Gastrocnemius medialis (tissue), 4 donors: ENCODE results near the gene CANX. TPM values are rescaled to one million over a fixed set of nuclear protein-coding genes. Genes with fewer than 3 reads are reported as not detected.

Experiments
- ATAC-seq, 2 donors: fragments of 150-250 bp; one replicate each; pipeline ENCODE4 v1.9.1; 2016
- DNase-seq, 2 donors: peaks; one replicate each; pipeline ENCODE4 v3.0.0-alpha.2; 2019
- H3K27ac ChIP-seq, 4 donors: fragments of 200-600 bp; sonication (generic); 1 replicate in 1 of 4; 2 replicates in 3 of 4; pipeline ENCODE4 v1.5.1; 2016 to 2018; ENCODE audit warnings: mild to moderate bottlenecking in 2 of 4, moderate library complexity in 1 of 4
- H3K27me3 ChIP-seq, 3 donors: fragments of 200-600 bp; sonication (generic) in 2 of 3; 1 replicate in 1 of 3; 2 replicates in 2 of 3; pipeline versions ENCODE4 v1.5.1 to v1.6.0; 2016 to 2019; ENCODE audit warnings: mild to moderate bottlenecking in 1 of 3, moderate library complexity in 1 of 3
- H3K36me3 ChIP-seq, 2 donors: fragments of 200-600 bp; sonication (generic) in 1 of 2; one replicate each; pipeline ENCODE4 v1.5.1; 2017 to 2018
- H3K4me1 ChIP-seq, 2 donors: fragments of 200-600 bp; sonication (generic) in 1 of 2; one replicate each; pipeline ENCODE4 v1.5.1; 2016 to 2017; ENCODE audit warnings: mild to moderate bottlenecking in 2 of 2
- H3K4me3 ChIP-seq, 4 donors: fragments of 200-600 bp; sonication (generic) in 3 of 4; 1 replicate in 1 of 4; 2 replicates in 3 of 4; pipeline ENCODE4 v1.5.1; 2016 to 2019; ENCODE audit warnings: mild to moderate bottlenecking in 2 of 4
- H3K9me3 ChIP-seq, 3 donors: fragments of 200-600 bp; sonication (generic) in 2 of 3; 1 replicate in 1 of 3; 2 replicates in 2 of 3; pipeline ENCODE4 v1.5.1; 2016 to 2019
- CTCF ChIP-seq, 5 experiments: fragments of 450-650 bp in 3 of 5; fragments of 200-600 bp in 2 of 5; sonication (generic) in 2 of 5; IDR thresholded peaks in 4 of 5; conservative IDR thresholded peaks in 1 of 5; 1 replicate in 4 of 5; 2 replicates in 1 of 5; pipeline ENCODE4 v1.5.1; 2016 to 2019; ENCODE audit warnings: antibody characterized with exemption in 5 of 5, mild to moderate bottlenecking in 3 of 5, moderate library complexity in 3 of 5
- POLR2A ChIP-seq, 2 donors: fragments of 450-650 bp; IDR thresholded peaks; one replicate each; pipeline ENCODE4 v1.6.1; 2017; ENCODE audit warnings: antibody characterized with exemption in 2 of 2, mild to moderate bottlenecking in 2 of 2, moderate library complexity in 2 of 2
- in situ Hi-C, 4 donors: fragments of 200-750 bp; cut with MboI; loops; one replicate each; pipeline versions ENCODE4 v1.15.0 to v1.8.0; 2017; ENCODE audit warnings: low sequenced_read_pairs in 4 of 4
- intact Hi-C: fragments of 100-400 bp; cut with DNase I; formaldehyde crosslinking; loops from one replicate; pipeline ENCODE4 v1.15.1; 2023; ENCODE audit warnings: low total_unique reads
- total RNA-seq, 4 donors: library from RNA; depleted of rRNA; stranded (reverse); fragments of >200 nt; gene quantifications; one replicate each; pipeline versions ENCODE4 v1.1.0 to v1.2.3, GENCODE V29; 2016

The CANX gene
- total RNA-seq, 4 donors from 2014 or later = 141 to 306 (median 275) TPM

DNA sequence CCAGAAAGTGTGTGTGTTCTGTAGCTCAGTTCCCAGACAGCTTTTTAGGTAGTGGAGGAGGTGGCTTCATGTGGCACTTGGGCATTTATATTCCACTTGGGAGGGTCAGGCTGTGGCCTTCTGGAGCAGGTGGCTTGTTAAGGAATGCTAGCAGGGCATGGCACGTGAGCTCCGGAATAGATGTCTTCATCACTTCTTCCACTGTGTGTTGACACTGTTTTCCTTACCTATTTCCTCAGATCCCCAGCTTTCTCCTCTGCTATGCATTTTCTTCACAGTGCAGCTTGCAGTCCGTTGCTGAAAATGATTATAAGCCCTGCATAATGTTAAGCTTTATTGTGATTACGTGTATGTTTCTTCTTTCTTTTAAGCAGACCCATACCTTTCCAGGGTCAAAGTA is 30.5 kb downstream of the CANX start:
- no peak overlapping the region for H3K27ac ChIP-seq
- TF ChIP-seq CTCF (IDR thresholded peaks at IDR 0.05 in 4 of 5, conservative IDR thresholded peaks at IDR 0.05 in 1 of 5) (no peak), POLR2A (IDR thresholded peaks at IDR 0.05) (no peak)
- no peaks in the 10 kb centered on the region for H3K27me3 ChIP-seq
- ATAC-seq = no peak
- no peak for DNase-seq
- no peaks in the 10 kb centered on the region for H3K9me3 ChIP-seq
- intact Hi-C loops = no loop called here
- H3K36me3 ChIP-seq = peaks cover 0 to 64% of the 10 kb centered on the region in 2 donors
- peaks cover 19 to 20% of the 10 kb centered on the region in 2 donors for H3K4me1 ChIP-seq
- no peak overlapping the region for H3K4me3 ChIP-seq
- in situ Hi-C loops = no loop called here

DNA sequence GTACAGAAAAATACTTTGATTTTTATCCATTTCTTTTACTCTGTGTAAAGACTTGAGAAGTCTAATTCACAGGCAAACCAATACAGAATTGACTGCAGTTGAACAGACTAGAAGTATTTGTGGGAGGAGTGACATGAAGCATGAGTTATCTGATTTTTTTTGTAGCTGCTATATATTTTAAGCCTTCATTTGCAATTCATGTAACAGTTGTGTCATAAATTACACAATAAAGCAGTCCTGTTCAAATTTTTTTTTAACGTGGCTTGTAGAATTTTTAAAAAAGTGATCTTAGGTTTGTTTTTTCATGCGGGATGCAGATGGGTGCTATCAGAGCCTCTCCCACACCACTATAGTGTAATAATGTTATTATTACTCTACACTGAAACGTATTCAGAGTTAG is 31.0 kb downstream of the CANX start:
- DNase-seq = no peak
- no peaks in the 10 kb centered on the region for H3K9me3 ChIP-seq
- peaks cover 0 to 60% of the 10 kb centered on the region in 2 donors for H3K36me3 ChIP-seq
- H3K4me3 ChIP-seq = no peak overlapping the region
- TF ChIP-seq CTCF (IDR thresholded peaks at IDR 0.05 in 4 of 5, conservative IDR thresholded peaks at IDR 0.05 in 1 of 5) = no peak
- no peak for TF ChIP-seq POLR2A (IDR thresholded peaks at IDR 0.05)
- no peaks in the 10 kb centered on the region for H3K27me3 ChIP-seq
- intact Hi-C loops (loop anchor here (5.0 kb wide), 2 partner anchors 68 to 1513 kb away; partner anchors contain the start of gene RACK1), in situ Hi-C loops (no loop called here)
- ATAC-seq = no peak
- H3K27ac ChIP-seq = no peak overlapping the region
- H3K4me1 ChIP-seq = peaks cover 19 to 20% of the 10 kb centered on the region in 2 donors

DNA sequence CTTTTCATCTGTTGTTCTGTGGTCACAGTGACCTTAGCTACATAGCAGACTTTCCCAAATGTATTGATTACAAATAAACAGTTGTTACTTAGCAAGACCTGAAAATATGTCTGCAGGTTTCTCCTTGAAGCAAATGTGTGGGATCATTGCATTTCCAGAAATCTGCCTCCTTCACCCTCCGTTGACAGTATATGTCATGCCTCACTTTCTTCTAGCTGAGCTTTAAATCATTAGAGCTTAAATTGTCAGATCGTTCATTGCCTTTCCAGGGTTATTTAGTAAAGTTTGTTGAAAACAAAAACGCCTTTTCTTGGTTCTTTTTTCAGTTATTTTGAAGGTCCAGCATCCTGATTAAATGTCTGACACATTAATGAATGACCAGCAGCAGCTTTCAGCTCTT is 31.6 kb downstream of the CANX start:
- intact Hi-C loops = loop anchor here (5.0 kb wide), 2 partner anchors 67 to 1512 kb away; partner anchors contain the start of gene RACK1
- no peak overlapping the region for H3K4me3 ChIP-seq
- H3K36me3 ChIP-seq = peaks cover 0 to 53% of the 10 kb centered on the region in 2 donors

GRCh38 chr5:179730852-179731251 is 32.1 kb downstream of the CANX start:
- Histone ChIP-seq H3K27me3 (no peaks in the 10 kb centered on the region), H3K4me1 (peaks cover 23 to 28% of the 10 kb centered on the region in 2 donors), H3K9me3 (no peaks in the 10 kb centered on the region), H3K4me3 (no peak overlapping the region), H3K36me3 (peaks cover 0 to 48% of the 10 kb centered on the region in 2 donors), H3K27ac (peak overlapping the region in 1 of 4 donors; percentile 87)
- TF ChIP-seq CTCF (IDR thresholded peaks at IDR 0.05 in 4 of 5, conservative IDR thresholded peaks at IDR 0.05 in 1 of 5) (no peak), POLR2A (IDR thresholded peaks at IDR 0.05) (no peak)
- ATAC-seq (no peak), DNase-seq (no peak)
- in situ Hi-C loops = no loop called here
- intact Hi-C loops = loop anchor here (5.0 kb wide), 2 partner anchors 66 to 1511 kb away; partner anchors contain the start of gene RACK1

More for the DNA sequence above, 31.6 kb downstream of the CANX start:
- H3K27me3 ChIP-seq = no peaks in the 10 kb centered on the region
- no peak for DNase-seq
- H3K9me3 ChIP-seq = no peaks in the 10 kb centered on the region
- peaks cover 19 to 23% of the 10 kb centered on the region in 2 donors for H3K4me1 ChIP-seq
- no peak overlapping the region for H3K27ac ChIP-seq
- ATAC-seq = no peak
- TF ChIP-seq CTCF (IDR thresholded peaks at IDR 0.05 in 4 of 5, conservative IDR thresholded peaks at IDR 0.05 in 1 of 5) = no peak
- no peak for TF ChIP-seq POLR2A (IDR thresholded peaks at IDR 0.05)
- in situ Hi-C loops = no loop called here
